Astrocyte of the spinal cord (primary cell): ENCODE measurements around the gene TRMT1L.
"Not testable (repeated sequence)": the region's sequence is repeated elsewhere in the genome, so short reads cannot be mapped to it uniquely, and the experiment has no call there.

Experiments used
- DNase-seq: peaks from one replicate; pipeline ENCODE4 v3.0.0; 2011; ENCODE audit warnings: low read depth, low spot score
- H3K4me3 ChIP-seq: 2 replicates; pipeline ENCODE4 v1.5.1; 2011; ENCODE audit warnings: low read depth, mild to moderate bottlenecking, low read length, moderate library complexity
- CTCF ChIP-seq: IDR thresholded peaks from 2 replicates; pipeline ENCODE4 v1.5.1; 2012; ENCODE audit warnings: low read depth, mild to moderate bottlenecking, low read length, inconsistent platforms
- in situ Hi-C: cut with HindIII; loops from 2 replicates; pipeline ENCODE4 v1.10.0; 2017; ENCODE audit warnings: low sequenced_read_pairs

TRMT1L gene

GRCh38 chr1:185156854-185157598, at the start of gene TRMT1L, which contains the start of gene SWT1:
Gene TRMT1L (minus strand): TSS chr1:185156953. CDS start chr1:185156712, 241 bp downstream.
Gene SWT1 (plus strand): TSS chr1:185157167. CDS start chr1:185160842, 3,675 bp downstream.
- no peak for TF ChIP-seq CTCF
- peak within 1 kb of the TSS; percentile 97 for H3K4me3 ChIP-seq
- peak; percentile 100 for DNase-seq
- in situ Hi-C loops = no loop called here

- H3K4me3 ChIP-seq = no peak overlapping the region
- DNase-seq = no peak
- TF ChIP-seq CTCF = no peak
- in situ Hi-C loops = no loop called here
Observed at GRCh38 chr1:185200889-185201288, 44.1 kb upstream of the TRMT1L start.

GRCh38 chr1:185198712-185199111, 42.0 kb upstream of the TRMT1L start:
- DNase-seq, in situ Hi-C loops: not testable (repeated sequence)

GRCh38 chr1:185193756-185194155, 37.0 kb upstream of the TRMT1L start:
- DNase-seq = no peak
- no peak for TF ChIP-seq CTCF
- no peak overlapping the region for H3K4me3 ChIP-seq
- in situ Hi-C loops = no loop called here

More at GRCh38 chr1:185198712-185199111, 42.0 kb upstream of the TRMT1L start:
- not testable (repeated sequence) for H3K4me3 ChIP-seq

- in situ Hi-C loops = no loop called here
- TF ChIP-seq CTCF = peak; percentile 65
- peak; percentile 74 for DNase-seq
- no peak overlapping the region for H3K4me3 ChIP-seq
Observed at GRCh38 chr1:185170291-185170848, 13.6 kb upstream of the TRMT1L start.

- no peak for DNase-seq
- H3K4me3 ChIP-seq = no peak overlapping the region
- TF ChIP-seq CTCF = no peak
- in situ Hi-C loops = no loop called here
Observed at GRCh38 chr1:185166106-185166505, 9.4 kb upstream of the TRMT1L start.

- in situ Hi-C loops = no loop called here
Observed at GRCh38 chr1:185162491-185162890, 5.7 kb upstream of the TRMT1L start.

More at GRCh38 chr1:185162491-185162890, 5.7 kb upstream of the TRMT1L start:
- DNase-seq = no peak
- H3K4me3 ChIP-seq = no peak overlapping the region
- no peak for TF ChIP-seq CTCF
